Ecto neural progenitor cell (in vitro differentiated cells): Measurements from ENCODE around the gene APOLD1.
"Not testable (repeated sequence)": the region's sequence is repeated elsewhere in the genome, so short reads cannot be mapped to it uniquely, and the experiment has no call there.

Experiments used
- DNase-seq: peaks from one replicate; pipeline ENCODE4 v3.0.0-alpha.2; 2018; ENCODE audit warnings: low spot score

The APOLD1 gene

DNA sequence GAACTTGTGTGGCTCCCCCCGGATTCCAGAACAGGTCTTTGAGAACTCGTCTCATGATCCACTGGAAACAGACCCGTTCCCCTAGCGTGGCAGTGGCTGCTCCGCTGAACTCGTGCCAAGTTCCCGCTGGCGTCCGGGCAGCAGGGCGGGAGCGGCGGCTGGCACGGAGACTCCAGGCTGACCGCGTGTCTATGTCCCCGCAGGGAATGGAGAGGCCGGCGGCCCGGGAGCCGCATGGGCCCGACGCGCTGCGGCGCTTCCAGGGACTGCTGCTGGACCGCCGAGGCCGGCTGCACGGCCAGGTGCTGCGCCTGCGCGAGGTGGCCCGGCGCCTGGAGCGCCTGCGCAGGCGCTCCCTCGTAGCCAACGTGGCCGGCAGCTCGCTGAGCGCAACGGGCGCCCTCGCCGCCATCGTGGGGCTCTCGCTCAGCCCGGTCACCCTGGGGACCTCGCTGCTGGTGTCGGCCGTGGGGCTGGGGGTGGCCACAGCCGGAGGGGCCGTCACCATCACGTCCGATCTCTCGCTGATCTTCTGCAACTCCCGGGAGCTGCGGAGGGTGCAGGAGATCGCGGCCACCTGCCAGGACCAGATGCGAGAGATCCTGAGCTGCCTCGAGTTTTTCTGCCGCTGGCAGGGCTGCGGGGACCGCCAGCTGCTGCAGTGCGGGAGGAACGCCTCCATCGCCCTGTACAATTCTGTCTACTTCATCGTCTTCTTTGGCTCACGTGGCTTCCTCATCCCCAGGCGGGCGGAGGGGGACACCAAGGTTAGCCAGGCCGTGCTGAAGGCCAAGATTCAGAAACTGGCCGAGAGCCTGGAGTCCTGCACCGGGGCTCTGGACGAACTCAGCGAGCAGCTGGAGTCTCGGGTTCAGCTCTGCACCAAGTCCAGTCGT lies 1.5 kb downstream of the APOLD1 start:
- peak; percentile 64 for DNase-seq

DNA sequence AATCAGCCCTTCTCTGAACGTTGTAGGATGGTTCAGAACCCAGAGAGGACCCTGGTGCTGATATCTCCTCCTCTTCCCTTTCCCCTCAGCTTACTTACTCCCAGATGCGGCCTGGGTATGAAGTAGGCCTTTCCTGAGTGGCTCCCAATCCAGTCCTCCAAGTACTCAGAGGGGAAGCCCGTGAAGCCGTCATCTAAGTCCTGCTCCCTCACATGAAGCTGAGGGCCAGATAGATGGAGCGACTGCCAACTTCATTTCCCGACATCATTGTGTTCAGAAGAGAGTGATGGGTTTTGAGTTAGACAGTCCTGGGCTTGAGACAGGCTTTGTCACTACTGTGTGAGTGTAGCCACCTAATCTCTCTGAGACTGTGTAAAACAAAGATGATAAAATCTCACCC lies 2.7 kb downstream of the APOLD1 start:
- no peak for DNase-seq

DNA sequence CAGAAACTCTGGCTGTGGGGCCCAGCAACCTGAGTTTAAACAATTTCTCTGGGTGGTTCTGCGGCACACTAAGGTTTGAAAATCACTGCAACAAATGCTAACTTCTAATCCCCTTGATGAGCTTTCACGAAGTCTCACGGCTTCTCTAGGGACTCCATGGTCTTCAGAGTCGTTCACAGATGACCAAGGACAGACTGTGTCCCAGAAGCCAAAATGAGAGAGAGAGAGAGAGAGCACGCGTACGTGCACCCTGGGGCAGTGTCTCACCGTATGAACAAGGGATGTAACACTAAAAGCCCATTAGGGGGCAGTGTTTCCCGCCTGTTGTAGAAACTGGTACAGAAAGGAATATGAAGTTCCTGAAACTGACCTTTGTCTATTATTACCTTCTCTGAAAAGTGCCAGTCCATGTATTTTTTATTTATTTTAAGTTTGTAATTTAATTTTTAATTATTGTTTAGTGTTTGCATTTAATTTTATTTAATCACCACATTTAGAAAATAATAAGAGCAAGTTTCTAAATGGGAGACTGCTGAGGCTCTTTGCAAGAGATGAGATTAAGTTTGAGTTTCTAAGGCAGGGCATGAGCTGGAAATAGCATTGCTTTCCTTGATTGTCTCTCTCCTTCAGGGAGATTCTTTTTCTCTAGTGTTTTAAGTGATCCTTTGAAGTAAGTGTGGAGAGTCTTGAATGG lies 3.4 kb downstream of the APOLD1 start:
- DNase-seq: peak; percentile 76

DNA sequence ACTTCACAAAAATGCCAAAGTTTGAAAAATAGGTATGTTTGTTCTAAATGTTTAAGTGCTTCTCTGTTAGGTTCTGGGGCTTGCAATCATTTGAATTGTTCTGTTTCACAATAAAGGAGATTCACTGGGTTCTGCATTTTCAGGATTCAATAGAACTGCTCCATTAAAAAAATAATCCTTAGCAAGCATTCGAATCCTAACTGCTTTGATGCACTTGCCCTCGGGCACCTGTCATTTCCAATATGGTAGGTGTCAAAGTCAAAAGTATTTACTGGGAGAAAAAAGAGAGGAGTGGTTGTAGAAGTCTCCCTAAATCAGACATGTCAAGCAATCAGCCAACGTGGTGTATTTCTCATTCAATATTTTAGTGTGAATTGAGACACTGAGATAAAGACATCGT lies 5.5 kb downstream of the APOLD1 start:
- no peak for DNase-seq

DNA sequence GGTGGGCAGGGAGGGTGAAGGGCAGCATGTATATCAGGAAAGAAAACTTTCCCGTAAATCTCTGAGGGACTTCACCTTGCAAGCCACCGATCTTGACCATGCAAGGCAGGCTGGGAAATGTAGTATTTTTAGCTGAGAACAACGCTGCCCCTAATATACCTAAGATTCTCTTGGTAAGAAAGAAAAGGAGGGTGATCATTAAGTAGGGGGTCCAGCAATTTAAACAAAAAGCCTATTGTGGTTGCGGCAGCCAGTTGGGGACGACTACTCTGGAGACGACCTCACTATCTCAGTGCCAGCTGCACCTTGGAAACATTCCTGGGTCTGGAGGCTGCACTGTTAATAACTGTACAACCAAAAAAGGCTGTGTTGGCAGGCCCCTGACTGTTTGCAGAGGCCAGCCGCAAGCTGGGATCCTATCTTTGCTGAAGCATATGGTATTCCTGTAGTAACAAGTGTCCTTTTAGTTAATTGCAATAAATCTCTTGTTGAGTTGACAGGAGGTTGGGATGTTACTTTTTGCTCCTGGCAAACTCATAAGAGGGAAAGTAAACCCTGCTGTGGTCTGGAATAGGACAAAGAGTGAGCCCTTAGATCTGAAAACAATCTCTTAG lies 6.4 kb downstream of the APOLD1 start:
- DNase-seq: no peak

DNA sequence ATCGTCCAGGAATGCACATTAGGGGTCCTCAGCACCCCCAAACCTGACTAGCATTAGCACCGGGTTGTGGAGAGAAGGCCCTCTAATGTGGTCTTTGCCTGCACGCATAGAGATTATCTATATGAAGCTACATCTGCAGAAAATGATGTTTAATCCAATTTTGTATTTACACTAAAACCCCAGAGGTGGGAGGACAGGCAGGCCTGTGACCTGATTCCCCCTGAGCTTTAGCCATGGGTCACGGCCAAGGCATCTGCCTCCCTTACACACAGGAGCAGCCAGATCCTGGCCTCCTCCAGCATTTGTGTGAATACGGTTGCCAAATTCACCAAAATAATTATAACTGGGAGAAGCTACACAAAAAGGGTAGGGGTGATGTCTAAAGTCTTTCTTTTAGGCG lies 7.0 kb downstream of the APOLD1 start:
- DNase-seq: no peak

DNA sequence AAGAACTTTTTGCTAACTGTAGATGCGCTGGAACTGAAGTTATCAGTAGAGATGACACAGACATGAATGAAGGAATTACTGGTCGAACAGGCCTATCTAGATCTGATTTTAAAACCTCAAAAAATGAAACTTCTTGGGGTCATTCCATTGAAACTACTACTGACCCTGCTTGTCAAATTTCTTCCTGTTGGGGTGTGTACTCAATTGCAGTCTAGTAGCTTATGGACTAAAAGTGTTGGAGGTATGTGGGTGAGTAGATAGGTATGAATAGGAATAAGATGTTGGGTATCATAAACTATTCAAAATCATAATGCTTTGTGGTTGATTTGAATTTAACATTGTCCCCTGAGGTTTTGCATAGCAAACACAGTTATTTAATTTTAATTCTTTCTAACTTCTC lies 9.2 kb downstream of the APOLD1 start:
- no peak for DNase-seq

DNA sequence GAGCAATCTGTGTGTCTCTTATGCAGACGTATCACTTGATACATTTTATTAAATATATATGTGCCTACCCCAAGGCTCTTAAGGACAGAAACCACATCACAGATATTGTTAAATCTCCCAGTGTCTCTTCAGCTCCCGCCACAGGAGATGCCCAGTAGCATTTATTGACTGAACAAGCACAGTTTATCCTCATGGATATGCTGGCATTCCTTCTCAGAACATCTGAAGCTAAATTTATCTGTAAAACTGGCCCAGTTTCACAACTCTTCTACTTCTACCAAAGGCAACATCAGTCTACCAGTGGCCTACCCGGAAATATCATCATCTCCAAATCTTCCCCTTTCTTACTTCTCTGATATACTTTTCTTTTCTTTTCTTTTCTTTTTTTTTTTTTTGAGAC lies 10.7 kb downstream of the APOLD1 start:
- no peak for DNase-seq

DNA sequence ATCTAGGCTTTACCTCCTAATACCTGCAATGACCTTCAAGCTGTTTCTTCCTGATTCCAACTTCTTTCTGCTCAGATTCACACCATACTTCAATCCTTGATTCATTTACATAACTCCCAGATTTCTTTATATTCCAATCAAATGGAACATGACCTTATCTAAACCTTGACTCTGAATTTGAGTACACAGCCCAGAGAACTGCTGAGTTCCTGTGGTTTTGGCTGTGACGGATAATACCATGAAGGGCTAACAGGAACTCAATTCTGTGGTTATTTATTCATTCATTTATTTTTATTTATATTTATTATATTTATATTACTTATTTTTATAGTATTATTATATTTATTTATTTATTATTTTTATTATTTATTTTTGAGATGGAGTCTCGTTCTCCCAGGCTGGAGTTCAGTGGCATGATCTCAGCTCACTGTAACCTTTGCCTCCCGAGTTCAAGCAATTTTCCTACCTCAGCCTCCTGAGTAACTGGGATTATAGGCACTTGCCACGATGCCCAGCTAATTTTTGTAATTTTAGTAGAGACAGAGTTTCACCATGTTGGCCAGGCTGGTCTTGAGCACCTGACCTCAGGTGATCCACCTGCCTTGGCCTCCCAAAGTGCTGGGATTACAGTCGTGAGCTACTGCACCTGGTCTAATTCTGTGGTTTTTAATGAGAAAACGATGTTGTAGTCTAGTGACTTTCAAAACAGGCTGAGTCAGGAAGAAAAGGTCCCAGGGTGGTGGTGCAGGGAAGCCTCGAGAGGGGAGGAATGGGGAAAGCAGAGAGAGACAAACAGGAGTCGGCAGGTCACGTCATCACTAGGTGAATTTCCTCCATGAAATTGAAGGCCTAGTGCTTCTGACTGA lies 11.7 kb downstream of the APOLD1 start:
- no peak for DNase-seq

DNA sequence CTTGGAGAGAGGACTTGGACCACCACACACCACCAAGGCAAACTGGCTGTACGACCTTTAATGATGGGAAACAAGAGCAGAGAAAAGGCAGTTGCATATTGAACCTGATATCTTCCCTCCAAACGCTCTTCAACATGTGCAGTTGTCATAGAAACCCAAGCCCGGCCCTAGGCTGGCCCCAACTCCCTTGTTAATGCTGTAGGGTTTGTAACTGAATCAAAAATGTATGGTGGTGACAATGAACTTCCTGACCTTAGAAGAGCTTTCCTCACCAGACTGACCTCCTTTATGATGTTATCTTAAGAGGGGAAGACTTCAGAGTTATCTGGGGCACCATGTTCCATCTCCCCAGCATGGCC lies 12.3 kb downstream of the APOLD1 start:
- DNase-seq: no peak

DNA sequence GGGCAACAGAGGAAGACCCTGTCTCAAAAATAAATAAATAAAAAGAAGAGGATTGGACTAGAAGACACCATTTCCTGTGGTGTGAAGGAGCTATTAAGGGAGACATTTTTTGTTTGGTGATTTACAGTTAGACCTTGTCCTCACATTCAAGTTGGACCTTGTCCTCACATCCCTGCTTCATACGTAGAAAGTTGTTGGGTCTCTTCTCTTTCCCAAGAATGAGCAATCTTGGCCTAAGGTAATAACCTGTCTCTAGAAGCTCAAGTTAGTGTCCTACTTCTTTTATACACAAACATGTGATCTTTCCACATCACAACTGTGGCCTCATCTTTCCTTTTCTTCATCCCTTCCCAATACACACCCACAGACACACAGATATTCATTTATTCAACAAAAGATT lies 13.0 kb downstream of the APOLD1 start:
- no peak for DNase-seq

DNA sequence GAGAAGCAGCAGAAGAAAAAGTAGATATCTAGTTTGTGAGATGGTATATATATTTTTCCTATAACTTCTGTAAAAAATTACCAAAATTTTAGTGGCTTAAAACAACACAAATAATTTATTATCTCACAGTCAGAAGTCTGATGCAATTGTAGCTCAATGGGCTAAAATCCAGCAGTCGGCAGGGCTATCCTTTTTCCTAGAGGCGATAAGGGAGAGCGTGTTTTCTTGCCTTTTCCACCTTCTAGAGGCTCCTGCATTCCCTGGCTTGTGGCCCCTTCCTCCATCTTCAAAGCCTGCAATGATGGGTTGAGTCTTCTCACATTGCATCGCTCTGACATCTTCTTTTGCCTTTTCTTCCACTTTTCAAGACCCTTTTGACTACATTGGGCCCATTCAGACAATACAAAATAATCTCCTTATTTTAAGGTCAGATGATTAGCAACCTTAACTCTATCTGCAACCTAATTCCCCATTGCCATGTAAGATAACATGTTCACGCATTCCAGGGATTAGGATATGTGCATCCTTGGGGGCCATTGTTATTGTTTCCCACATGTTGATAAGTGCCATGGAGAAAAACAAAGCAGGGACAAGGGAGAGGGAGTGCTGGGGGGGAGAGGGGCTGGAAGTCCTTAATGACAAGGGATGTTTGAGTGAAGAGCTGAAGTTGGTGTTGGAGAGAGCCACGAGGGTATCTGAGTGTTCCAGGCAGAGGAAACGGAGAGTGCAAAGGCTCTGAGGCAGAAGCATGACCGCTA lies 13.9 kb downstream of the APOLD1 start:
- DNase-seq: no peak

DNA sequence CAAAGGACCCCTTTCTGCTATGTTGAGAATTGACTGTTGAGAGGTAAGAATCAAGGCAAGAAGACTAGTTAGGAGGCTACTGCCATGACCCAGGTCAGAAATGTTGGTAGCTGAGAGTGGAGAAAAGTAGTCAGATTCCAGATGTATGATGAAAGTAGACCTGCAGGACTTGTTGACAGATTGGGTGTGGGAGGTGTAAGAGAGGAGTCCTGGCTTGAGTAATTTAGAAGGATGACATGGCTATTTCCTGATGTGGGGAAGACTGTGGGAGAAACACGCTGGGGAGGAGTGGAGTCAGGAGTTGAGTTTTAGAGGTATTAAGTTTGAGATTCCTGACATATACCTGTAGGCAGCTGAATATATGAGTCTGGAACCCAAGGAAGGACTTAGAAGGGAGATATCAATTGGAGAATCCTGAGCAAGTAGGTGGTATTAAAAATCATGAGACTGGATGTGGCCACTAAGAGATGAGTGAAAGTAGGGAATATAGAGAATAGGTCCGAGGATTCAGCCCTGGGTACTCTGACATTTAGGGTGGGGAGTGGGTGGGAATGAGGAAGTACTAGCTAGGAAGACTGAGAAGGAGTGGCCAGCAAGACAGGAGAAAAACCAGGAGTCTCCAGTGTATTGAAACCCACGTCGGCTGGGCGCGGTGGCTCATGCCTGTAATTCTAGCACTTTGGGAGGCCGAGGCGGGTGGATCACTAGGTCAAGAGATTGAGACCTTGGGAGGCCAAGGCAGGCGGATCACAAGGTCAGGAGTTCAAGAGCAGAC lies 15.1 kb downstream of the APOLD1 start:
- DNase-seq: no peak

DNA sequence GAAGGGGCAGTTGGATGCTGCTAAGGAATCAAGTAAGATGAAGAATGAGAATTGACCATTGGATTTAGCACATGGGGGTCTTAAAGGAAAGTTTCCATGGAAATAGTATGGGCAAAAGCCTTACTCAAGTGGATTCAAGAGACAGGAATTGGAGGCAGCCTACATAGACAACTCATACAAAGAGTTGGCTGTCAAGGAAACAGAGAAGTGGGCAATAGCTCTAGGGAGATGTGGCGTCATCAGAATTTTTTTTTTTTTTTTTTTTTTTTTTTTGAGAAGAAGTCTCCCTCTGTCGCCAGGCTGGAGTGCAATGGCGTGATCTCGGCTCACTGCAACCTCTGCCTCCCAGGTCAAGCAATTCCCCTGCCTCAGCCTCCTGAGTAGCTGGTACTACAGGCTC lies 16.2 kb downstream of the APOLD1 start:
- DNase-seq: not testable (repeated sequence)

DNA sequence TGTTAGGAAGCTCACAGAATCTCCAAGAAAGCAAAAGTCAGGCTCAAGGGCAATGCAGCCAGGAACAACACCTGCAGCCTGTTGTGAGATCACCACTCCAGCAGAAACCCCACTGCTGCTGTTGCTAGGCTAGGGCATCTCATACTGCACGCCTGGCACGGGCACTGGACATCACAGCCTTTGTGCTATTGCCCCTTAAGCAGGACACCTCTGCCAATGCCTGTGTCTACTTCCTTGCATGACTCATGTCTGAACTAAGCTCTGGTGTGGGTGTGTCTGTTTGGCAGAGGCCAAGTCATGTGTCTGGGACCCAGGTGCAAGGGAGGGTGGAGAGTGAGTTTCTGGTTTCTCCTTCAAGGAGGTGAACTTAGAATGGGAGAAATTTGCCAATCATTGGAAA lies 17.7 kb downstream of the APOLD1 start:
- DNase-seq: no peak

DNA sequence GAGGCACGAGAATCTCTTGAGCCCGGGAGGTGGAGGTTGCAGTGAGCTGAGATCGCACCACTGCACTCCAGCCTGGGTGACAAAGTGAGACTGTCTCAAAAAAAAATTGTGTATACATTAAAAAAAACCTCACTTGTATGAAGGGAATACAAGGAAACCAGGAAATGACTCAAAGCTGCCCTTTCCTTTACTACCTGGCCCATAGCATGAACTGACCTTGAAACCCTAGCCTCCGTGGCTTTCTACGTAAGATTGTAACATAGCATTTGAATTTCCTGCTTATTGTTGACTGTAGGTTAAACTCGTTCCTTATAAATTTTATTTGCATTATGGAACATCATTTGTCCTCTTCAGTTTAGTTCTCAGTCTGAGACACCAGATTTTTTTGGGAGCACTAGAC lies 18.6 kb downstream of the APOLD1 start:
- DNase-seq: no peak

DNA sequence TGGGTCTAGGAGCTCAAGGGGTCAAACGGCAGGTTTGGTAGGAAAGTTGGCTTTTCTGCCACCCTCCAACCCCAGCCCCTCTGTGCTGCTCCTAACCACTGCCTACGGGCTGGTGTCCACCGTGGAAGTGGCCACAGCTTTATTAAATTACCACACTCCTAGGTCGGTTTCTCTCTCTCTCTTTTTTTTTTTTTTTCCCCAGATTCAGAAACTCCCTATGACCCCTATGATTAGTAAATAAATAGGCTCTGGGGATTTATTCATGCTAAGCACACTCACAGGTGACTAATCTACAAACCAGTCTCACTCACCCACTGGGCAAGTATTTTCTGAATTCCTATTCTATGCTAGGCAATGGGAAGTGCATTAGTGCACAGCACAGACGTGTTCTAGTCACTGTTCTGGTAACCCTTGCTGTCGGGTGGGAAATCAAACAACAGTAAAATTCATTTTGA lies 19.0 kb downstream of the APOLD1 start:
- DNase-seq: no peak

DNA sequence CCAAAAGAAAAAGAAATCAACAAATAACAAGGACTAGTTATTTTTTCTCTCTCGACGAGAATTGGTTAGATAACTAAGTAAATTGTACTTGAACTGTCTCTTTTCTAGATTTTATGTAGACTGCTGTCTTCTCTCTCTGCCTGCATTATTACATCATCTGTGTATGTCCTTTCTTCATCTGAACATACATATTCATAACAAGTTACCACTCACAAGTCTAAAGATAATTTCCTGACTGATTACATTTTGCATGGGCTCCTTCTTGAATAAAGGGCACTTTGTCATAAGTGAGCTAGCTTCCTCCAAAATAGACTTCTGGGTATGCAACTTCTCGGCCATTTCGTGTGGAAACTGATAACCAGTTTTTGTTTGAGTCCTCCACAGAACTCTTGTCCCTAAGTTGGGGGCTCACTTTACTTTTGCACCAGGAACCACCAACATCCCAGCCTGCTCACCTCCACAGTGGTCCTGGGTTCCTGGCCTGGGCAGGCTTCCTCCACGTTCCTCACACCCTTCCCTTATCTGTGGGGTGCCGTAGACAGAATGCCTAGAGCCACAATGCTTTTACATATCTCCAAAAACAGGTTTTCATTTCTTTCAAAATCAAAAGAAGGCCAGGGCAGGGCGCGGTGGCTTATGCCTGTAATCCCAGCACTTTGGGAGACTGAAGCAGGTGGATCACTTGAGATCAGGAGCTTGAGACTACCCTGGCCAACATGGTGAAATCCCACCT lies 21.5 kb downstream of the APOLD1 start:
- DNase-seq: no peak

DNA sequence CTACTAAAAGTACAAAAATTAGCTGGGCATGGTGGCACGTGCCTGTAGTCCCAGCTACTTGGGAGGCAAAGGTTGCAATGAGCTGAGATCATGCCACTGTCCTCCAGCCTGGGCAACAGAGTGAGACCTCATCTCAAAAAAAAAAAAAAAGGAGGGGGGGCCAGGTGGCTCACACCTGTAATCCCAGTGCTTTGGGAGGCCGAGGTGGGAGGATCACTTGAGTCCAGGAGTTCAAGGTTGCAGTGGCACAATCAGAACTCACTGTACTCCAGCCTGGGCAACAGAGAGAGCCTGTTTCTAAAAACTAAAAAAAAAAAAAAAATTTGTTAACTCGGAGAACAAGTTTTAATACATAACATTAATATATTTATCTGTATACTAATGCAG lies 22.1 kb downstream of the APOLD1 start:
- not testable (repeated sequence) for DNase-seq
